IMR-90 (cell line): ENCODE data around the gene TNS3. TPM values are rescaled to one million over a fixed set of nuclear protein-coding genes. Genes with fewer than 3 reads are reported as not detected.

ENCODE experiments used
- ATAC-seq: fragments of 200-7000 bp; cut with Tn5 transposase; 2 replicates; pipeline ENCODE4 v1.9.1; 2020; ENCODE audit warnings: low read depth, mild to moderate bottlenecking, moderate library complexity
- BruUV-seq: library from RNA; stranded (reverse); fragments of 400-500 nt; replicated peaks from 2 replicates; lab custom pipeline; 2021; lab: Mats Ljungman, UMichigan
- CTCF ChIA-PET: fragments of 300-600 bp; formaldehyde crosslinking; extraction: SDS; loops from one replicate; lab custom pipeline; 2021; ENCODE audit warnings: antibody characterized with exemption; lab: Yijun Ruan, JAX
- POLR2A ChIA-PET: fragments of 300-600 bp; sonication (Branson Sonifier 250); formaldehyde crosslinking; loops from one replicate; lab custom pipeline; 2022; ENCODE audit warnings: antibody characterized with exemption; ENCODE audit not compliant: unreplicated experiment; lab: Charles Lee
- DNase-seq: peaks from one replicate; pipeline ENCODE4 v3.0.0; 2013
- H2AFZ ChIP-seq: replicated peaks from 2 replicates; pipeline ENCODE3; 2013; ENCODE audit warnings: low read length, mild to moderate bottlenecking; ENCODE audit not compliant: poor library complexity
- H2AK5ac ChIP-seq: 2 replicates; pipeline ENCODE4 v1.6.1; 2013; ENCODE audit warnings: low read depth, low read length, inconsistent platforms
- H2AK9ac ChIP-seq: replicated peaks from 2 replicates; pipeline ENCODE3; 2013; ENCODE audit warnings: mild to moderate bottlenecking, low read depth, low read length, moderate library complexity; ENCODE audit not compliant: poor library complexity
- H2BK120ac ChIP-seq: 2 replicates; pipeline ENCODE4 v1.6.1; 2013; ENCODE audit warnings: low read depth, low read length, inconsistent platforms
- H2BK15ac ChIP-seq: 3 replicates; pipeline ENCODE4 v1.6.1; 2013; ENCODE audit warnings: low read depth, low read length, inconsistent platforms
- H2BK20ac ChIP-seq: 2 replicates; pipeline ENCODE4 v1.6.1; 2013; ENCODE audit warnings: low read depth, mild to moderate bottlenecking, inconsistent platforms, low read length, moderate library complexity
- H2BK5ac ChIP-seq: 2 replicates; pipeline ENCODE4 v1.6.1; 2013; ENCODE audit warnings: mild to moderate bottlenecking, low read depth, low read length, inconsistent platforms; ENCODE audit not compliant: poor library complexity, severe bottlenecking
- H3K14ac ChIP-seq: replicated peaks from 2 replicates; pipeline ENCODE4 v1.6.1; 2013; ENCODE audit warnings: low read depth, low read length, inconsistent platforms
- H3K18ac ChIP-seq: 2 replicates; pipeline ENCODE4 v1.6.1; 2013; ENCODE audit warnings: low read depth, low read length, control low read depth
- H3K23ac ChIP-seq: 2 replicates; pipeline ENCODE4 v1.6.1; 2013; ENCODE audit warnings: low read depth, low read length, inconsistent platforms
- H3K27ac ChIP-seq: 2 replicates; pipeline ENCODE4 v1.5.1; 2013; ENCODE audit warnings: mild to moderate bottlenecking, control low read depth, low read length; ENCODE audit not compliant: insufficient read depth
- H3K27me3 ChIP-seq: 2 replicates; pipeline ENCODE4 v1.6.1; 2013; ENCODE audit warnings: low read length; ENCODE audit not compliant: control insufficient read depth, insufficient read depth
- H3K36me3 ChIP-seq: 2 replicates; pipeline ENCODE4 v1.6.1; 2013; ENCODE audit warnings: low read length, mixed read lengths; ENCODE audit not compliant: control insufficient read depth, insufficient read depth
- H3K4ac ChIP-seq: 2 replicates; pipeline ENCODE4 v1.6.1; 2013; ENCODE audit warnings: low read depth, low read length, inconsistent platforms
- H3K4me1 ChIP-seq: 2 replicates; pipeline ENCODE4 v1.6.1; 2013; ENCODE audit warnings: low read length, mixed read lengths; ENCODE audit not compliant: control insufficient read depth, insufficient read depth
- H3K4me2 ChIP-seq: 2 replicates; pipeline ENCODE4 v1.6.1; 2013; ENCODE audit warnings: low read depth, mild to moderate bottlenecking, control low read depth, low read length, moderate library complexity
- H3K4me3 ChIP-seq: 2 replicates; pipeline ENCODE4 v1.5.1; 2013; ENCODE audit warnings: low read depth, mild to moderate bottlenecking, control low read depth, low read length, moderate library complexity; ENCODE audit not compliant: insufficient read depth
- H3K56ac ChIP-seq: 2 replicates; pipeline ENCODE4 v1.6.1; 2013; ENCODE audit warnings: low read length, inconsistent platforms; ENCODE audit not compliant: insufficient read depth; ENCODE audit errors: extremely low read depth
- H3K79me1 ChIP-seq, 2 experiments: 2 replicates each; pipeline ENCODE4 v1.6.1; 2013; ENCODE audit warnings: low read length in 2 of 2, inconsistent platforms in 1 of 2, low read depth in 1 of 2
- H3K9ac ChIP-seq: 2 replicates; pipeline ENCODE4 v1.6.1; 2013; ENCODE audit warnings: low read depth, low read length, control low read depth
- H3K9me1 ChIP-seq: 2 replicates; pipeline ENCODE4 v1.6.1; 2013; ENCODE audit warnings: low read length, inconsistent platforms; ENCODE audit not compliant: insufficient read depth
- H3K9me3 ChIP-seq: 2 replicates; pipeline ENCODE4 v1.6.1; 2013; ENCODE audit warnings: low read length; ENCODE audit not compliant: control insufficient read depth, insufficient read depth
- H4K20me1 ChIP-seq: 2 replicates; pipeline ENCODE4 v1.6.1; 2013; ENCODE audit warnings: low read length, inconsistent platforms; ENCODE audit not compliant: insufficient read depth
- H4K5ac ChIP-seq: 2 replicates; pipeline ENCODE4 v1.6.1; 2013; ENCODE audit warnings: mild to moderate bottlenecking, low read depth, low read length, control low read depth
- H4K8ac ChIP-seq, 2 experiments: 2 replicates each; pipeline ENCODE4 v1.6.1; 2013; ENCODE audit warnings: low read depth in 2 of 2, low read length in 2 of 2, control low read depth in 1 of 2, inconsistent platforms in 1 of 2
- H4K91ac ChIP-seq: 2 replicates; pipeline ENCODE4 v1.6.1; 2013; ENCODE audit warnings: low read depth, low read length, inconsistent platforms; ENCODE audit not compliant: insufficient read depth
- BHLHE40 ChIP-seq: fragments of 150-350 bp; IDR thresholded peaks from 2 replicates; pipeline ENCODE4 v1.6.1; 2016; ENCODE audit warnings: mild to moderate bottlenecking, low read depth, low read length
- CEBPB ChIP-seq: IDR thresholded peaks from 2 replicates; pipeline ENCODE4 v1.6.1; 2012; ENCODE audit warnings: low read depth, low read length, improper control_type of control experiment
- CHD1 ChIP-seq: IDR thresholded peaks from 2 replicates; pipeline ENCODE4 v1.6.1; 2012; ENCODE audit warnings: low read depth, low read length, improper control_type of control experiment
- FOS ChIP-seq: fragments of 150-350 bp; IDR thresholded peaks from 2 replicates; pipeline ENCODE4 v1.6.1; 2016; ENCODE audit warnings: low read depth, low read length
- MXI1 ChIP-seq: IDR thresholded peaks from 2 replicates; pipeline ENCODE4 v1.6.1; 2012; ENCODE audit warnings: low read depth, mild to moderate bottlenecking, low read length, moderate library complexity, borderline replicate concordance
- NFE2L2 ChIP-seq: fragments of 150-350 bp; IDR thresholded peaks from 2 replicates; pipeline ENCODE4 v1.6.1; 2016; ENCODE audit warnings: low read depth, mild to moderate bottlenecking, low read length
- POLR2A ChIP-seq: IDR thresholded peaks from 2 replicates; pipeline ENCODE4 v1.6.1; 2012; ENCODE audit warnings: mild to moderate bottlenecking, low read depth, low read length
- RCOR1 ChIP-seq: IDR thresholded peaks from 2 replicates; pipeline ENCODE4 v1.6.1; 2012; ENCODE audit warnings: mild to moderate bottlenecking, low read length, improper control_type of control experiment; ENCODE audit not compliant: insufficient replicate concordance
- RFX5 ChIP-seq: IDR thresholded peaks from 2 replicates; pipeline ENCODE4 v1.8.0; 2012; ENCODE audit warnings: low read depth, mild to moderate bottlenecking, low read length, moderate library complexity
- SMC3 ChIP-seq: fragments of 150-350 bp; IDR thresholded peaks from 2 replicates; pipeline ENCODE4 v1.6.1; 2016; ENCODE audit warnings: low read depth, mild to moderate bottlenecking, antibody characterized with exemption, low read length, moderate library complexity
- WGBS, 2 experiments: methylation state at CpG; one replicate each; pipeline versions ENCODE4 v1.1.5 to v1.1.7; 2013; ENCODE audit warnings: missing lambda C conversion rate in 2 of 2; ENCODE audit not compliant: insufficient read length in 1 of 2; ENCODE audit errors: extremely low coverage in 2 of 2; 5-methylcytosine and 5-hydroxymethylcytosine counted together
- dilution Hi-C: fragments of 300-500 bp; cut with HindIII; formaldehyde crosslinking; loops from one replicate; pipeline ENCODE4 v1.14.3; 2018; ENCODE audit warnings: low sequenced_read_pairs; ENCODE audit not compliant: unreplicated experiment
- in situ Hi-C: fragments of 300-500 bp; cut with MboI; formaldehyde crosslinking; loops from 3 replicates; pipeline ENCODE4 v1.14.3; 2019; ENCODE audit warnings: low sequenced_read_pairs, inconsistent platforms, mixed read lengths
- intact Hi-C: fragments of 100-400 bp; cut with micrococcal nuclease; formaldehyde crosslinking; loops from 2 replicates; pipeline ENCODE4 v1.10.0; 2022
- polyA plus RNA-seq, 3 experiments: library from polyadenylated mRNA; depleted of rRNA; stranded (reverse); fragments of >200 nt; gene quantifications; 2 replicates each; pipeline ENCODE4 v1.2.3, GENCODE V29; 2012; ENCODE audit warnings: low replicate concordance in 1 of 3
- total RNA-seq: library from RNA; depleted of rRNA; stranded (reverse); fragments of >200 nt; gene quantifications from 2 replicates; pipeline ENCODE4 v1.2.3, GENCODE V29; 2012
- TF ChIP-seq, protein P1 (sequence below): conservative IDR thresholded peaks from 2 replicates; pipeline ENCODE4 v1.5.1; 2012; ENCODE audit warnings: mild to moderate bottlenecking, low read depth, low read length, improper control_type of control experiment
- TF ChIP-seq, protein P2 (sequence below): fragments of 150-350 bp; IDR thresholded peaks from 2 replicates; pipeline ENCODE4 v1.6.1; 2017; ENCODE audit warnings: mild to moderate bottlenecking, antibody characterized with exemption, low read length, low read depth

TNS3 gene
- total and polyA plus RNA-seq, 2 of the 4 experiments (the other 2 are of a cell fraction) = 64.3 to 79.2 TPM

DNA sequence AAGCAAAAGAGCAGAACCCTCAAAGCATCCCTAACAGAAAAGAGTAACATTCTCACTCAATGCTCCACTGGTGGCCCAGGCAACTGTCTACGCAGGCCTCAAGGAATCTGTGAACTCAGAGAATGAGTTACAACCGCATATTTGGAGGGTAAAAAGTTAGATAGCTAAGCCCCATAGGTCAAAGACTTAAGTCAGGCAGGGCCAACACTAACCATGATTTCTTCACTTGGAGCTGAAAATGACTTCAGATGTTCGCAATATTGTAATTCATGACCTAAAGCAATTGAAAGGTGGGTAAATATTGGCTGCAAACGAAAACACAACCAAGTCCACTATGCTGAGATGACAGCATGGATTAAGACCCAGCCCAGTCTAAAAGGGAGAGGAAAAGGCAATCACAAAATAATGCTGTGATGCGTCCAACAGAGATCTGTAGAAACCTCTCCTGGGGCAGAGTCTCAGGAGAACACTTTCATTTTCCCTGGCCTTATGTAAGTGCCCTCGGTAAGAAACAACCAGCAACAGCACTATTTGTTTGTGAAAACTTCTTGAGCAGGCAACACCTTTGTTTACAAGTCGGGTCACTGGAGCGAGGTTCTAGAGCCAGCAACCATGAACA is 176.5 kb downstream of the TNS3 start:
- Histone ChIP-seq H3K27ac (no peak overlapping the region), H4K20me1 (peaks cover 36% of the 10 kb centered on the region; the same call in 1 of the 2 replicates), H3K4me1 (peaks cover 21% of the 10 kb centered on the region), H3K9ac (no peak overlapping the region), H2AK5ac (no peak overlapping the region), H3K9me1 (peaks cover 32% of the 10 kb centered on the region; the same call in 1 of the 2 replicates), H3K14ac (no peak overlapping the region), H2BK120ac (no peak overlapping the region), H3K79me1 (peaks cover 23 to 86% of the 10 kb centered on the region in 2 experiments), H3K27me3 (no peaks in the 10 kb centered on the region), H3K23ac (no peak overlapping the region), H2AK9ac (no peak overlapping the region), H2AFZ (no peak overlapping the region), H3K56ac (no peak overlapping the region), H3K4ac (no peak overlapping the region), H2BK20ac (no peak overlapping the region), H3K4me3 (no peak overlapping the region), H4K8ac (no peak overlapping the region), H3K4me2 (no peak overlapping the region), H3K18ac (no peak overlapping the region), H4K5ac (no peak overlapping the region), H3K9me3 (no peaks in the 10 kb centered on the region), H2BK15ac (no peak overlapping the region), H4K91ac (no peak overlapping the region), H3K36me3 (peaks cover 60% of the 10 kb centered on the region), H2BK5ac (no peak overlapping the region)
- ATAC-seq = no peak
- no peak for DNase-seq
- intact Hi-C loops (no loop called here), in situ Hi-C loops (no loop called here), dilution Hi-C loops (no loop called here)
- CTCF ChIA-PET = no interaction called here
- BruUV-seq = no TSS peak
- TF ChIP-seq RCOR1 (no peak), RFX5 (no peak), BHLHE40 (no peak), MXI1 (no peak), NFE2L2 (no peak), FOS (no peak), CHD1 (no peak), SMC3 (no peak), CEBPB (no peak), POLR2A (no peak)
- TF ChIP-seq, protein P1, sequence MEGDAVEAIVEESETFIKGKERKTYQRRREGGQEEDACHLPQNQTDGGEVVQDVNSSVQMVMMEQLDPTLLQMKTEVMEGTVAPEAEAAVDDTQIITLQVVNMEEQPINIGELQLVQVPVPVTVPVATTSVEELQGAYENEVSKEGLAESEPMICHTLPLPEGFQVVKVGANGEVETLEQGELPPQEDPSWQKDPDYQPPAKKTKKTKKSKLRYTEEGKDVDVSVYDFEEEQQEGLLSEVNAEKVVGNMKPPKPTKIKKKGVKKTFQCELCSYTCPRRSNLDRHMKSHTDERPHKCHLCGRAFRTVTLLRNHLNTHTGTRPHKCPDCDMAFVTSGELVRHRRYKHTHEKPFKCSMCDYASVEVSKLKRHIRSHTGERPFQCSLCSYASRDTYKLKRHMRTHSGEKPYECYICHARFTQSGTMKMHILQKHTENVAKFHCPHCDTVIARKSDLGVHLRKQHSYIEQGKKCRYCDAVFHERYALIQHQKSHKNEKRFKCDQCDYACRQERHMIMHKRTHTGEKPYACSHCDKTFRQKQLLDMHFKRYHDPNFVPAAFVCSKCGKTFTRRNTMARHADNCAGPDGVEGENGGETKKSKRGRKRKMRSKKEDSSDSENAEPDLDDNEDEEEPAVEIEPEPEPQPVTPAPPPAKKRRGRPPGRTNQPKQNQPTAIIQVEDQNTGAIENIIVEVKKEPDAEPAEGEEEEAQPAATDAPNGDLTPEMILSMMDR = no peak
- TF ChIP-seq, protein P2, sequence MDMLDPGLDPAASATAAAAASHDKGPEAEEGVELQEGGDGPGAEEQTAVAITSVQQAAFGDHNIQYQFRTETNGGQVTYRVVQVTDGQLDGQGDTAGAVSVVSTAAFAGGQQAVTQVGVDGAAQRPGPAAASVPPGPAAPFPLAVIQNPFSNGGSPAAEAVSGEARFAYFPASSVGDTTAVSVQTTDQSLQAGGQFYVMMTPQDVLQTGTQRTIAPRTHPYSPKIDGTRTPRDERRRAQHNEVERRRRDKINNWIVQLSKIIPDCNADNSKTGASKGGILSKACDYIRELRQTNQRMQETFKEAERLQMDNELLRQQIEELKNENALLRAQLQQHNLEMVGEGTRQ = no peak
- 86% methylated on average over 4 of the region's 8 CpGs; no CpG with 5 or more reads in 1 of the 2 experiments for WGBS, 2 experiments
- POLR2A ChIA-PET = no interaction called here
